GM19395 (cell line): ENCODE data around the gene C6.

ENCODE experiments used
- ATAC-seq: cut with Tn5 transposase; IDR thresholded peaks from one replicate; pipeline ENCODE4 v1.9.1; 2021; ENCODE audit warnings: mild to moderate bottlenecking, moderate library complexity; ENCODE audit not compliant: unreplicated experiment

C6 gene

GRCh38 chr5:41127967-41128690 is 85.2 kb downstream of the C6 start:
- ATAC-seq, result no peak

- no peak for ATAC-seq
These were observed 90.9 kb downstream of the C6 start for GRCh38 chr5:41122459-41122858.

- no peak for ATAC-seq
These were observed 92.7 kb downstream of the C6 start for GRCh38 chr5:41120600-41120999.

- ATAC-seq, result no peak
These were observed 95.2 kb downstream of the C6 start for GRCh38 chr5:41118177-41118576.

GRCh38 chr5:41115281-41115680 is 98.1 kb downstream of the C6 start:
- no peak for ATAC-seq

GRCh38 chr5:41112486-41113455 is 100.6 kb downstream of the C6 start:
- ATAC-seq, result no peak

- ATAC-seq, result no peak
These were observed 104.1 kb downstream of the C6 start for GRCh38 chr5:41109186-41109585.

GRCh38 chr5:41102341-41102740 is 111.0 kb downstream of the C6 start:
- no peak for ATAC-seq

- no peak for ATAC-seq
These were observed 115.7 kb downstream of the C6 start for GRCh38 chr5:41097642-41098041.

- no peak for ATAC-seq
These were observed 117.8 kb downstream of the C6 start for GRCh38 chr5:41095324-41096101.

GRCh38 chr5:41094871-41095270 is 118.5 kb downstream of the C6 start:
- ATAC-seq, result no peak

GRCh38 chr5:41093803-41094202 is 119.5 kb downstream of the C6 start:
- no peak for ATAC-seq
